Measurements from ENCODE around the gene ARL2.

DNA sequence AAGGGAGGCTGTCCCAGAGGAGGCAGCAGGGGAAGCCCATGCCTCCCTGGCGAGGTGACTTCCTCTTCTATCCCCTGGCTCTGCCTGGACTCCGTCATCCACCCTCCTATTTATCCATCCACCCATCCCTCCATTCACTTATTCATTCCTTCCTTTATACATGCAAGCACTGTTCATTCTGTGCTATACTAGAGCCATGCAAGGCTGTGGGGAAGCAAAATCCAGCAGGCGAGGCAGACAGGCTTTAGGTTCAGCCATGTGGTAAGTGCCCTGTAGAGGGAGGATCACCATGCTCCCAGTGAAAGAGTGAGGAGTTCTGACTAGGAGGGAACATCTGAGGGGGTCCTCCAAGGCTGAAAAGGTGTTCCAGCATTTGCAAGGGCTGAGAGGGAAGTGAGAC is 45.6 kb downstream of the ARL2 start:
- TF ChIP-seq, protein P1, sequence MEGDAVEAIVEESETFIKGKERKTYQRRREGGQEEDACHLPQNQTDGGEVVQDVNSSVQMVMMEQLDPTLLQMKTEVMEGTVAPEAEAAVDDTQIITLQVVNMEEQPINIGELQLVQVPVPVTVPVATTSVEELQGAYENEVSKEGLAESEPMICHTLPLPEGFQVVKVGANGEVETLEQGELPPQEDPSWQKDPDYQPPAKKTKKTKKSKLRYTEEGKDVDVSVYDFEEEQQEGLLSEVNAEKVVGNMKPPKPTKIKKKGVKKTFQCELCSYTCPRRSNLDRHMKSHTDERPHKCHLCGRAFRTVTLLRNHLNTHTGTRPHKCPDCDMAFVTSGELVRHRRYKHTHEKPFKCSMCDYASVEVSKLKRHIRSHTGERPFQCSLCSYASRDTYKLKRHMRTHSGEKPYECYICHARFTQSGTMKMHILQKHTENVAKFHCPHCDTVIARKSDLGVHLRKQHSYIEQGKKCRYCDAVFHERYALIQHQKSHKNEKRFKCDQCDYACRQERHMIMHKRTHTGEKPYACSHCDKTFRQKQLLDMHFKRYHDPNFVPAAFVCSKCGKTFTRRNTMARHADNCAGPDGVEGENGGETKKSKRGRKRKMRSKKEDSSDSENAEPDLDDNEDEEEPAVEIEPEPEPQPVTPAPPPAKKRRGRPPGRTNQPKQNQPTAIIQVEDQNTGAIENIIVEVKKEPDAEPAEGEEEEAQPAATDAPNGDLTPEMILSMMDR (conservative IDR thresholded peaks at IDR 0.05) = no peak
- TF ChIP-seq ZFX (IDR thresholded peaks at IDR 0.05) = no peak
